Large intestine (tissue), 3 donors: Measurements from ENCODE around the gene PLLP. TPM values are rescaled to one million over a fixed set of nuclear protein-coding genes. Genes with fewer than 3 reads are reported as not detected.

Experiments used
- DNase-seq, 2 donors: peaks; one replicate each; pipeline versions ENCODE4 v3.0.0 to v3.0.0-alpha.2; 2013
- H3K27ac ChIP-seq: one replicate; pipeline ENCODE4 v1.5.1; 2013; ENCODE audit warnings: low read length
- H3K27me3 ChIP-seq: 2 replicates; pipeline ENCODE4 v1.6.1; 2013; ENCODE audit warnings: low read length; ENCODE audit not compliant: control insufficient read depth, insufficient read depth
- H3K36me3 ChIP-seq: 2 replicates; pipeline ENCODE4 v1.6.1; 2013; ENCODE audit warnings: low read length; ENCODE audit not compliant: control insufficient read depth, insufficient read depth
- H3K4me1 ChIP-seq: one replicate; pipeline ENCODE4 v1.6.1; 2013; ENCODE audit warnings: low read length; ENCODE audit not compliant: control insufficient read depth, insufficient read depth
- H3K4me3 ChIP-seq: one replicate; pipeline ENCODE4 v1.5.1; 2013; ENCODE audit warnings: low read length
- H3K9me3 ChIP-seq: one replicate; pipeline ENCODE4 v1.6.1; 2013; ENCODE audit warnings: mild to moderate bottlenecking, low read depth, low read length, moderate library complexity; ENCODE audit not compliant: control insufficient read depth
- WGBS: methylation state at CpG from one replicate; pipeline ENCODE4 v1.1.5; 2013; ENCODE audit warnings: low lambda C conversion rate; ENCODE audit not compliant: insufficient coverage; 5-methylcytosine and 5-hydroxymethylcytosine counted together
- polyA plus RNA-seq: library from polyadenylated mRNA; unstranded; fragments of 120-200 nt; gene quantifications from one replicate; pipeline ENCODE4 v1.2.1, GENCODE V29; 2013

PLLP gene
- polyA plus RNA-seq, 1 donor = 117 TPM

DNA sequence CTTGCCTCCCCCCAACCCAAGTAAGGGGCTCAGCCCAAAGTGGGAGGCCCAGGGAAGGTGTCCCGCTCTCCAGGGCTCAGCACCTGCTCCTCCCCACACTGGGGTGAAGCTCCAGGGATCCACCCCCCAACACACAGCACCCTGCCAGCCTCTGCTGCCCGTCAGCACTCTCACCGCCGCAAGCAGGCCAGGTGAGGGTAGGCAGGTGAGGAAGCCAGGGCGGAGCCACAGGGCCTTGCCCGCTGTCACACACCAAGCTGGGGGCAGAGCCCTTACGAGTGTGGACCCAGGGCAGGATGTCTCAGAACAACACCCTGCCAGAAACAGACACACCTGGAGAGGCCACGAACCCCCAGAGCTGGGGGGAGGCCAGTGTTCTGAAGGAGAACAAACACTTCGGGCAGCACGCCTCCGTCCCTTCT is 19.5 kb downstream of the PLLP start:
- no peaks in the 10 kb centered on the region for H3K27me3 ChIP-seq
- peak overlapping the region; percentile 99 for H3K27ac ChIP-seq
- peak; percentile 77 to 88 for DNase-seq
- peaks cover 75% of the 10 kb centered on the region for H3K4me1 ChIP-seq
- peaks cover 26% of the 10 kb centered on the region for H3K36me3 ChIP-seq
- no CpG with 5 or more reads among the region's 11 CpGs for WGBS
- H3K9me3 ChIP-seq = no peaks in the 10 kb centered on the region
- H3K4me3 ChIP-seq = no peak overlapping the region

DNA sequence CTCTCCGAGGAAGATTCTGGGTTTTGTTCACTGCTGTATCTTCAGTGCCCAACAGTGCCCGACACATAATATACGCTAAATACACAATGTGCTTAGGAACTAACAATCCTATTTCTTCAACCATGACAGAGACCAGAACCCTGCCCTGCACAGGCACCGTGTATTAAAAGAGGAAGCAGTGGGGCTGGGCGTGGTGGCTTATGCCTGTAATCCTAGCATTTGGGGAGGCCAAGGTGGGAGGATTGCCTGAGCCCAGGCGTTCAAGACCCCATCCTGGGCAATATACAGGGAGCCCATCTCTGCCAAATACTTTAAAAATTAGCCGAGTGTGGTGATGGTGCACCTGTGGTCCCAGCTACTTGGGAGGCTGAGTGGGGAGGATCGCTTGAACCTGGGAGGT is 20.1 kb downstream of the PLLP start:
- Histone ChIP-seq H3K27me3 (no peaks in the 10 kb centered on the region), H3K9me3 (no peaks in the 10 kb centered on the region), H3K36me3 (peaks cover 26% of the 10 kb centered on the region), H3K4me3 (no peak overlapping the region), H3K4me1 (peaks cover 69% of the 10 kb centered on the region), H3K27ac (peak overlapping the region; percentile 99)
- no peak for DNase-seq
- no CpG with 5 or more reads among the region's 8 CpGs for WGBS

DNA sequence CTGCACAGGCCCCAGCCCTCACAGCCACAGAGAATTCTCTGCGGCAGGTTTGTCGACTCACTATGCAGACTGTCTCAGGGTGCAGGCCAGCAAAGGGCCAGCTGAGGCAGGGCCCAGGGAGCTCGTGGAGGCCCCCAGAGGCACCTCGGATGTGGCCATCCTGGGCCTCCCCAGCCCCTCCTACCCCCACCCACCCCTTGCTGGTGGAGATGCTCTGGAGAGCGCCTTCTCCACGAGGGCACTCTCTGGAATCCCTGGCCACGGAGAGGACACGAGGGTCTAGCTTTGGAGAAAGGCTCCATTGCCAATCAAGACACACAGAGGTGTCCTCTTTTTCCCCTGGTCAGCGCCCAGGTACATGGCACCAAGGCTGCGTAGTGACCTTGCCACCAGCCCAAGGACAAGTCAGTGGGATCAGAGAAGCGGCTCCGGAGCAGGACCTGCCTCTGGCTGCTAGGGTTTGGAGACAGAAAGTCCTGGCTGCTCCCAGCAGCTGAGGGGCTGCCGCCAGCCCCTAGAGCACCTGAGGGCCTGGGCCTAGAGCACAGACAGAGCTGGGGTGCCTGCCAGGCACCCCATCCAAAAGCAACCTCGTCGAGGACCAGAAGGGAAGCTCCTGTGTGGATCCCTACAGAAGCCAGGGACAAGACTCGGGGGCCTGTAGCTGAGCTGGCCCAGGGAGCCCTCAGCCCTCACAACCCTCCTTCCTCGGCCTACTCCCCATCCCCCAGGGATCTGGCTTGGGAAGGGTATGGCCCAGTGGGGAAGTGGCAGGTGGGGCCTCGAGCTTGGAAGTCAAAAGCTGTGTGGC is 20.7 kb downstream of the PLLP start:
- Histone ChIP-seq H3K4me1 (peaks cover 69% of the 10 kb centered on the region), H3K27me3 (no peaks in the 10 kb centered on the region), H3K36me3 (peaks cover 32% of the 10 kb centered on the region), H3K9me3 (no peaks in the 10 kb centered on the region), H3K4me3 (no peak overlapping the region), H3K27ac (peak overlapping the region; percentile 99)
- no peak for DNase-seq
- WGBS = no CpG with 5 or more reads among the region's 18 CpGs

DNA sequence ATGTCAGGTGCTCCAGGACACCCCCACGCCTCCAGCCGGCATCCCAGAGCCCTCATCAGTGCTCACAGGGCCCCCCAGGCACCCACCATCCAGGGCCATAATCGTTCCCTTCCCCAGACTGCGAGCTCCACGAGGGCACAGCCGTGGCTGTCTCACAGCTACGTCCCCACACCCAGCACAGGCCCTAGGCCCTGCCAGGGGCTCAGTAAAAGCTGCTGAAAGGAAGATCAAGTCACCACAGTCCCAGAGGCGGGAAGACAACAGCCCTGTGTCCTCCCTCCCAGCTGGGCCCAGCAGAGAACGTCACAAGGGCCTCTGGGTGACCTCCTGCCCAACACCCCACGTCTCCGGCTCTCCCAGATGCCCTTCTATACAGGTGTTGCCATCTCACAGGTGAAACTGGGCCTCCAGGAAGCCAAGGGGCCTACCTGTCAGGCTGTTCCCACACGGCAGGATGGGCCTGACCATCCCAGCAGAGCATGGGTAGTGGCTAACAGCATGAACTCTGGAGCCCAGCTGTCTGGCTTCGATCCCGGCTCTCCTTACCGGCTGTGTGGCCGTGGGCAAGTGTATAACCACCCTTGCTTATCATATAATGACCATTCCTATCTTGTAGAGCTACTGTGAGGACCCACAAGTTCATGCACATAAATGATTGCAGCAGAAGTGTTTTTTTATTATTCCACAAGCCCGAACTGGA is 21.5 kb downstream of the PLLP start:
- no peaks in the 10 kb centered on the region for H3K27me3 ChIP-seq
- no CpG with 5 or more reads among the region's 17 CpGs for WGBS
- H3K4me1 ChIP-seq = peaks cover 67% of the 10 kb centered on the region
- peaks cover 39% of the 10 kb centered on the region for H3K36me3 ChIP-seq
- peak overlapping the region; percentile 99 for H3K27ac ChIP-seq
- DNase-seq = peak; percentile 80 to 89
- no peaks in the 10 kb centered on the region for H3K9me3 ChIP-seq
- H3K4me3 ChIP-seq = no peak overlapping the region

DNA sequence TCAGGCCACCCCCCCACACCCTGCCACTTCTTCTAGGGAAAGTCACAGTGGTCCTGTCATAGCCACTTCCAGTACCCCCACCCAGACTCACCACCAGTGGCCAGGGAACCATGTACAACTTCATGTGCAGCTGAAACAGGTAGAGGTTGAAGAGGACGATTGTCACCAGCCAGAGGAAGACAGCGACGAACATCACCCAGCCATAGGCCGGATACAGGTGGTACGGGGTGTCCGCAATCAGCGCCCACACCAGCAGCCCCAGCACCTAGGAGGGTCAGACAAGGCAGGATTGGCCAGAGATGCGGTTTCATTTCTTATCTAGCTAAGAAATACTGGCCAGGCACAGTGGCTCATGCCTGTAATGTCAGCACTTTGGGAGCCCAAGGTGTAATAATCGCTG is 22.7 kb downstream of the PLLP start:
- Histone ChIP-seq H3K9me3 (no peaks in the 10 kb centered on the region), H3K27ac (peak overlapping the region; percentile 16), H3K36me3 (peaks cover 50% of the 10 kb centered on the region), H3K4me3 (no peak overlapping the region), H3K4me1 (peaks cover 59% of the 10 kb centered on the region), H3K27me3 (no peaks in the 10 kb centered on the region)
- DNase-seq = no peak
- WGBS = 100% methylated on average over 2 of the region's 9 CpGs

DNA sequence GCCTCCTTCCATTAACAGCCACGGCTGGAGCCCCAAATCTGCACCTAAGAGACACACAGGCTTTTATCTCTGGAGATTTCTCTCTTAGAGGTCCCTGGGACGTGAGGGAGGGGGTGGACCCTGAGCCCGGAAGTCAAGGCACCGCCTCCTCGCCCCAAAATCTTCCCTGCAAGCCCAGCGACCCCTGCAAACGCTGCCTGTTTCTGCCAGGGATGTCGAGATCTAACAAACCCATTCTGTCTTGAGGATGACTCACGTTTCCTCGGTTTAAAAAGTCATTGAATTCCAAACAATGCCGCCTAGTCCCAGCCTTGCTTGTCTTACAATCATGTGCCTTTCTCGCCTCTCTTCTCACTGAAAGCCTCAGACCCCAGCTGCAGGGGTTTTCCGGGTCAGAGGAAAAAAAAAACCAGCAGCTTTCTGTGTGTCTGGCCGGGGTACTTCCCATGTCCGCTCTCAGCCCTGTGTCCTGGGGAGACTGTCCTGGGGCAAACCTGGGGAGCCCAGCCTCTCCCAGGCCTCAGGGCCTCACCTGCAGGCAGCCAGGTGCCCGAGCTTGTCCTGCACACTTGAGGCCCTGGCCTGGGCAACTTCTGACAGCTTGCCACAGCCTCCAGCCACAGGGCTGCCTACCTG is 24.1 kb downstream of the PLLP start:
- Histone ChIP-seq H3K27ac (peak overlapping the region; percentile 38), H3K27me3 (no peaks in the 10 kb centered on the region), H3K4me3 (no peak overlapping the region), H3K4me1 (peaks cover 45% of the 10 kb centered on the region), H3K36me3 (peaks cover 63% of the 10 kb centered on the region), H3K9me3 (no peaks in the 10 kb centered on the region)
- DNase-seq = peak in 1 of 2 donors; percentile 25
- WGBS = 40% methylated on average over 1 of the region's 16 CpGs

DNA sequence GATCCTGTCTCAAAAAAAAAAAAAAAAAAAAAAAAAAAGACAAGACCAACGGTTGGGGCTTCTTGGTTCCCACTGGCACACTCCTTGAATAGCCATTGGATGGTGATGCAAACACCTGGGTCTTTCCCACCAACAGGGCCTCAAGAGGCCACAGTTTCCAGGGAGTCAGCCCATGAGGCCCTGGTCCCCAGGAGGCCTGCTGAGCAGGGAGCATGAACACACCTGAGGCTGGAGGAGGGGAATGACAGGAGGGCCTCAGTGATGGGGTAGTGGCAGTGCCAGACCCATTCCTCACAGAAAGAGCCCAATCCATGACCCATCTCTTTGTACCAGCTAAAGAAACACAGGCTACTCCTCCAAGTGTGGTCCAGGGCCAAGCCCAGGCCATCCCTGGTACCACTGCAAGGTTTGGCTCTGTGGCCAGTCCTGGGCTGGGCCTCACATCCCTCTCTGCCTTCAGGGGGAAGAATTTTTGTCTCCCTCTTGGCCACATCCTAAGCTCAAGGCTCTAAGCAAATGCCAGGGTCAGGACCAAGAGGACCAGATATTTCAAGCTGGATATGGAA is 25.5 kb downstream of the PLLP start:
- Histone ChIP-seq H3K4me1 (peaks cover 31% of the 10 kb centered on the region), H3K36me3 (peaks cover 70% of the 10 kb centered on the region), H3K27ac (peak overlapping the region; percentile 13), H3K4me3 (no peak overlapping the region), H3K9me3 (no peaks in the 10 kb centered on the region), H3K27me3 (no peaks in the 10 kb centered on the region)
- no CpG with 5 or more reads among the region's 1 CpG for WGBS
- peak in 1 of 2 donors; percentile 49 for DNase-seq

DNA sequence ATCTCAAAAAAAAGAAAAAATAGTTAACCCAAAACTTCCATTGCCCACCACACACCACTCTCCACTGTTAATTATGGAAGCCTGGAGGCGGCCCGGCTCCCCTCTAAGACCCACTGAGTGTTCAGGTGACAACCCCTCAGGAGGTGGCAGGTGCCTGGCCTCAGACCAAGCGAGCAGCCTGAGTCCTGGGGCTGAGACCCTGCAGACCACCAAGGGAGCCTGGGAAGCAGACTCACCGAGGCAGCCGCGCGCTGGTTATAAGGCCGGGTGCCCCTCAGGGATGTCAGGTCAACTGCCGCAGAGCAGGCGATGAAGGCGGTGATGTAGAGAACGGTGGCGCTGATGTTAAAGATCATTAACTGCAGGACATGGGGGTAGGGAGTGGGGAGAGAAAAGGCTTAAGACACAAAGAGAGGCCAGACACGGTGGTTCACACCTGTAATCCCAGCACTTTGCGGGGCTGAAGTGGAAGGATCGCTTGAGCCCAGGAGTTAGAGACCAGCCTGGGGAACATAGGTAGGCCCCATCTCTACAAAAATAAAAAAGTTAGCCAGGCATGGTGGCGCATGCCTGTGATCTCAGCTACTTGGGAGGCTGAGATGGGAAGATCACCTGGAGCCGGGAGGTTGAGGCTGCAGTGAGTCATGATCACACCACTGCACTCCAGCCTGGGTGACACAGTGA is 26.1 kb downstream of the PLLP start:
- H3K27me3 ChIP-seq = no peaks in the 10 kb centered on the region
- no peak for DNase-seq
- no peak overlapping the region for H3K27ac ChIP-seq
- no peaks in the 10 kb centered on the region for H3K9me3 ChIP-seq
- no CpG with 5 or more reads among the region's 18 CpGs for WGBS
- no peak overlapping the region for H3K4me3 ChIP-seq
- peaks cover 28% of the 10 kb centered on the region for H3K4me1 ChIP-seq
- peaks cover 70% of the 10 kb centered on the region for H3K36me3 ChIP-seq

DNA sequence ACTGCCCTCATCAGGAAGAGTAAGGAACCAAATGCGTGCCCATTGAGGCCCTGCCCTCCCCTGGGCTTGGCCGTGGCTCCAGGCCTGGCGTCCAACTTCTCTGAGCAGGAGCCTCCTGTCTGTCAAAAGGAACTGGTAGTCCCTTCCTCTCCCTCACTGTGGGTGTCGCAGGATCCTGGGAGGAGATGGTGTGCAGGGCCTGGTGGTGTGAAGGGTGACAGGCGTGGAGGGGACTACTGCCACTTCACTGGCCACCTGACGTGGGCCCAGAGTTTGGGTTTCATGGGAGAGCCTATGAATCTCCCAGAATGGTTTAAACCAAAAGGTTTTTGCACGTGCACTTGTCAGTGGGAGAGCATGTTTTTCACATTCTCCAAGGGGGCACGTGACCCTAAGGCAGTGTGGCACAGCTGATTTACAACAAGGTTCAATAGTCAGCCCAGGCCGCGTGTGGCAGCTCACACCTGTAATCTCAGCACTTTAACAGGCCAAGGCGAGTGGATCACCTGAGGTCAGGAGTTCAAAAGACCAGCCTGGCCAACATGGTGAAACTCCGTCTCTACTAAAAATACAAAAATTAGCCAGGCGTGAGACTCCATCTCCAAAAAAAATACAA is 26.9 kb downstream of the PLLP start:
- Histone ChIP-seq H3K4me3 (no peak overlapping the region), H3K27ac (no peak overlapping the region), H3K27me3 (no peaks in the 10 kb centered on the region), H3K4me1 (peaks cover 25% of the 10 kb centered on the region), H3K9me3 (no peaks in the 10 kb centered on the region), H3K36me3 (peaks cover 71% of the 10 kb centered on the region)
- no peak for DNase-seq
- WGBS = no CpG with 5 or more reads among the region's 13 CpGs
